DMS114 treated with DMSO at 0.1 percent for 48 hours (cell line): ENCODE results near the gene EML1.

Source experiments
- DNase-seq: peaks from one replicate; lab custom pipeline; 2025; ENCODE audit not compliant: unreplicated experiment; lab: John Stamatoyannopoulos, UW

The EML1 gene

DNA sequence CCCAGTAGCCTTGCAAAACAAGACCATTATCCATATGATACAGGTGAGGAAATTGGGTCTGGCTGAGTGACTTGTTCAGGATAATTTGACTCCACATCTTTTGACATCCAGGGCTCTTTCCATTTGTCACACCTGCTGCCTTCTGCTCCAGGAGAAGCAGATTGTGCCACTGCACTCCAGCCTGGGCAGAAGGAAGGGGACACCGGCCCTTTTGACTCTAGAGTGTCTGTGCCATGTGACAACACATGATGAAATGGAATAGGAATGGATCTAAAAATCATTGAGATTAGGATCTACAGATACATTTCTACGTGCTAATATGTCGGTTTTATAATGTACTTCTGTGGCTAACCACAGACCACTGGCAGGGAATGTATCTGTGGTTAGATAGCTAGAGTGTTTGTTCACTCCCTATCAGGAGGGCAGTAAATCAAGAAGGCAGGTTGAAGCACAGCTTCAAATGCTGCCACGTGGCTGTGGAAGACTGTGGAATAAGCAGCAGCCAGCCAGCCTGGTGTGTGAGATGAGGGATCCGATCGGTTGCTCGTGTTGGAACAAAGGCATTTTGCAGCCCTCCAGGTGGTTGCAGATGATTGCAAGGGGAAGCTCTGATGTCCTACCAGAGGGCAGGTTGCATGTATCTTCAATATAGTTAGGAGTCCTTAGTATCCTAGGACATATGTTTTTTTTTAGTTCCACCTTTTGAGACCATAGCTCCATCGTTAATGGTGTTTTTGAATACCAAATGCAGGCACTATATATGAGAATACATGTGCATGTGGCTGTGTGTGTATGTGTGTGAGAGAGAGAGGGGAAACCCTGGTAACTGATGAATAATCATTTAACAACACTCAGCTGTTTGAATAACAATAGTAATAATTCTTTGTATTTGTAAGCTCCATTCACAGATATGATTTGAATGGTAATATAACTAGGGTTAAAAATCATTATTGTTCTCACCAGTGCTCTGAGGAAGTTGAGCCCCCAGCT is 28.6 kb downstream of the EML1 start:
- DNase-seq, result no peak

DNA sequence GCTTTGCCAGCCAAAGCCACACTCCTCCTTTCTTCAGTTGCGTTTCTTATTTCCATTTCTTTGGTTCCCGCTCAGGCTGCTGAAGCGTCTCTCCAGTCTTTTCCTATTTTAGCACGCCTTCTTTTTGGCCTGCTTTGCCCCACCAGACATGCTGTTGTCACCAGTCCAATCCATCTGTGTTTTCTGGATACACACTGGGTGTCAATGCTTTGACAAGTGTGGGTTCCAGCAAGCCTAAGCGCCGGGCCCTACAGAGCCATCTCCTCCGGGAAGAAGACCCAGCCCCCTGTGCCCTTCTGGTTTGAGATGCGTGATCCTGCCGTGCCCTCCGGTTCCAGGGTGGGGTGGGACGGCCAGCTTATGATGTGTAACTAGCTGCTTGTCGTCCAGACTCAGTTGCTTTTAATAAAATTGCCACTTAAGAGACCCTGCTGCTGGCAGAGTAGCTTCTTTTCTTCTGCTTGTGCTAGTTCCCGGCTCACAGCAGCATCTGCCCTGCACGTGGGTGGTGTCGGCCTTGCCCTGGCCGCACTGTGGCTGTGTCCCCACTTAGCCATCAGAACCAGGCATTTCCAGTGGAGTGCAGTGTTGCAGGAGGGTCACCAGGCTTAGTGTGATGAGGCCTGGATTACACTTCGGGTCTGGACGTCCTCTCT is 29.7 kb downstream of the EML1 start:
- DNase-seq, result no peak

DNA sequence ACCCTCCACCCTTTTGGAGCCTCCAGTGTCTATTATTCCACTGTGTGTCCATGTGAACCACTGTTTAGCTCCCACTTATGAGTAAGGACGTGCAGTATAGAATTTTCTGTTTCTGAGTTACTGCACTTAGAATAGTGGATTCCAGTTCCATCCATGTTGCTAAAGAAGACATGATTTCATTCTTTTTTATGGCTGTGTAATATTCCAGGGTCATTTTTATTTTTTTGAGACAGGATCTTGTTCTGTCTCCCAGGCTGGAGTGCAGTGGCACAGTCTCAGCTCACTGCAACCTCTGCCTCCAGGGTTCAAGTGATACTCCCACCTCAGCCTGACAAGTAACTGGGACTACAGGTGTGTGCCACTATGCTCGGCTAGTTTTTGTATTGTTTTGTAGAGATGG is 31.6 kb downstream of the EML1 start:
- no peak for DNase-seq

DNA sequence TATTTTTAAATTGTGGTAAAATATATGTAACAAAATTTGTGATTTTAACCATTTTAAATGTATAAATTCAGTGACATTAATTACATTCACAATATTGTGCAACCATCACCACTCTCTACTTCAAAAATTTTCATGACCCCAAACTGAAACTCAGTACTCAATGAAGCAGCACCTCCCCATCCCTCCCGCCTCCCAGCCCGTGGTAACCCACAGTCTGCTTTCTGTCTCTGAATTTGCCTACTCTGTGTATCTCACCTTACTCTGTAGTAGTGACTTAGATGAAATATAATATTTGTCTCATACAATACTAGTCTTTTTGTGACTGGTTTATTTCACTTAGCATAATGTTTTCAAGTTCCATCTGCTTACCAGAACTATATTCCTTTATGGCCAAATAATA is 36.2 kb downstream of the EML1 start:
- DNase-seq, result no peak

DNA sequence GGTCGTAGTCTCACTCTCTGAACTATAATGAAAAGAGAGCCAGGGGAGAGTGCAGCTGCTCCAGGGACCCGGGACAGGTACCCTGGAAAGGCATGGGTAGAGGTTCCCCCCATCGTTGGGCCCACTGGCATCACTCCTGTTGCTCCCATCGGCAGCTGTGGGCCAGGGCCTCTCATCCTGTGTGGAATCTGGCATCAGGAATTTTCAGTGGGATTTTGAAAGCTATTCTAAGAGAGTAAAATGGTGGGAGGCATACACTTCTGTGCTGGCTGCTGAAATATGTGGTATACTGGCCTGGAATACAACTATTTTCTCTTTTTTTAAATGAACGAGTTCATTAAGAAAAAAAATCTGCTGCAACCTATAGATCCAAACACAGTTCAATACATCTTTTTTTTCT is 38.1 kb downstream of the EML1 start:
- no peak for DNase-seq

DNA sequence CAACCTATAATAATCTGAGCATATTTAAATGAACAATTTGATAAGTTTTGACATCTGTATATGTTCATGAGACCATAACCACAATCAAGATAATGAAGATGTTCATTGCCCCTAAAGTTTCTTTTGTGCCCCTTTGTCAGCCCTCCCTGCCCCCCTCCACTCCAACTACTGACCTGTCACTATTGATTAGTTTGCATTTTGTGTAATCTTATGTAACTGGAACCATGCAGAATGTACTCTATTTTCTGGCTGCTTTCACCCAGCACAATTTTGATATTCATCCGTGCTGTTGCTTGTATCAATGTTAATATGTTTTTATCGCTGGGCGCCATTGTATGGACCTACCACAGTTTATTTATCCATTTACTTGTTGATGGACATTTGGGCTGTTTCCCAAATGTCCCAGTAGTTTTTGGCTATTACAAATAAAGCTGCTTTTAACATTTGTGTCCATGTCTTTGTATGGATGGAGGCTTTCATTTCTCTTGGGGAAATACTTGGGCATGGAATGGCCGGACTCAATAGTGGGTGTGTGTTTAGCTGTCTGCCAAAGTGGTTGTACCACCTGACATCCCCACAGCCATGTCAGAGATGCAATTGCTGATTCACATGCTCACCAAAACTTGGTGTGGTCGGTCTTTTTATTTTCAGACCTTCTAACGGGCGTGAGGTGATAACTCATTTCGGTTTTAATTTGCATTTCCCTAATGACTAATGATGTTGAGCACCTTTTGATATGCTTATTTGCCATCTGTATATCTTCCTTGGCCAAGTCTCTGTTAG is 38.9 kb downstream of the EML1 start:
- no peak for DNase-seq

DNA sequence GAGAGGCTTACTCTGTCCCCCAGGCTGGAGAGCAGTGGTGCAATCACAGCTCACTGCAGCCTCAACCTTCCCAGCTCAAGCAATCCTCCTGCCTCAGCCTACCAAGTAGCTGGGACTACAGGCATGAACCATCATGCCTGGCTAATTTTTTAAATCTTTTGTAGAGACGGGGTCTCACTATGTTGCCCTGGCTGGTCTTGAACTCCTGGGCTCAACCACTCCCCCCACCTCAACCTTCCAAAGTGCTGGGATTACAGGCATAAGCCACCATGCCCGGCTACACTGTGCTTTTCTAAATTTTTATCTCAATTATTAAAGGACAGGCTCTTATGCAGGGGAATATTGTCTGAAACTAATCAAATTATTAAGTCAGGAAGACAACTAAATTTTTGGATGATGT is 44.6 kb downstream of the EML1 start:
- no peak for DNase-seq

DNA sequence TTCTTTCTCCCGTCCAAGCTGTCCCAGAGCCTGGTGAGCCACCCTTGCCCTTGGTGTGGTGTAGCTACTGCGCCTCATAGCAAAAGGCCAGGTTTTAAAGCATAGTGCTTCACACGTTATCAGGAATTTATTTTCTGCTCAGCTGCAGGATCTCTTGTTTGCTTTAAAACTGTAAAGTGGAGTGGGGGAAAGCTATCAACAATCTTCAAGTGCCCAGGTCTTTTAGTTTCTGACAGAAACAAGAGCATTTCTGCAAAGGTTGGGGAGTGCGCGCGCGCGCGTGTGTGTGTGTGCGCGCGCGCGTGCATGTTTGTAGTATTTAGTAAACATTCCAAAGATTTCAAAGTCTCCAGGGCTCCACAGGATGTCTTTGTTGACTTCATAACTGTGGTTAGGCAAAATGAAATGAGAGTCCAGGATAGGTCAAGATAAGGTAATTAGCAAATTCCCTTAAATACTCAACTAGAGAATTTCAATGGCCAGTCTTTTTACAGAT is 45.5 kb downstream of the EML1 start:
- no peak for DNase-seq

DNA sequence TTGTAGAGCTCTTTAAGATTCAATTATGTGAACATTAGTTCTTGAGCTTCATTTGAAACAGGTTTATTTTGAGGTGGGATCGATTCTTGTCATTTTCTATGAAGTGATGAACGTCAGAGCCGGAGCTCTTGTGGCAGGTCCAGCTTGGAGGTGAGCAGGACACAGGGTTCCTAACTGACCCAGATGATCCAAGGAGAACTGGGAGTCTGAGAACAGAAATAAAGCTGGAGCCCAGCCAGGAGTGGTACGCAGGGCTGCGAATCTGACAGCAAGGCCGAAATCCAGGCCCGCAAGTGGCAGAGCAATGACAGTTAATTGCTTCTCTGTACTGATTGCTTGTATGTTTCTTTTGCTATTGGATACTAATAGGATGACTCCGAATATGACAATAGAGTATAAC is 46.5 kb downstream of the EML1 start:
- DNase-seq, result no peak

DNA sequence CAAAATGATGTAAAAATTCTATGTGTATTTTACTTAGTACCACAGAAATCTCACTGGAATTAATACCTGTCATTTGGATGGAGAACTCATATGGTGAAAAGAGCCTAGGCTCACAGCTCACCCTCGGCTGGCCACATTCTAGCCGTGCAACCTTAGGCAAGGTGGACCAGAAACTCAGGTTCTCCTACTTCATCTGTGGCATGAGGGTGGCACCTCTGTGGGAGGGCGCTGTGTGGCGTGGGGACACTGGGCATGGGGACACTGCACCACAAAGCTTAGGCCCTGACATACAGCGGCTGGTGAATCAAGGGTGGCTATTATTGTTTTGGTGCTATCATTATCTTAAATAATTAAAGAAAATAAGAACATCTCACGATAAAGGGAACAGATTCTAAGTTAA is 47.1 kb downstream of the EML1 start:
- no peak for DNase-seq

DNA sequence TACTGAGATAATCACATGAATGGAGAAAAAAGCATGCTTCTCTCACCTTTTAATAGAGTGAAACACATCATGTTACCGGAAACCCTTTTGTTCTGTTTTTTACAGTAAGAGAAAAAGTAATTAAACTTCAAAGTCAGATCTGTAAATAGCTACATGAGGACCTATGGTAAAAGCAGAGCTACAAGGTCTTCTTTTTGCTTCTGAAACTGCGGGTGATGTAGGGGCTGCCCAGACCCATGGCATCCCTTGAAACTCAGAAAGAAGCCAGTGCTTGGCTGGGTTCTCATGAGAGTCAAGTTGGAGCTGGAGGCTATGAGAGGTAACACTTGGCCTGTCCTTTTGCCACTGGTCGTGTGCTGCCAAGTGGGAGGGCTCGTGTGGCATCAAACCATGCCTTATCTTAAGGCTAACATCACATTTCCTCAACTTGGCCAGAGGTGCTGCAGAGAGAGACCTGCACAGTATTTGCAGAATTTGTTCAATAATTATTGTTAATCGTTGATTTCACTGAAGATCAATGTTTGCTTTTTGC is 47.6 kb downstream of the EML1 start:
- no peak for DNase-seq

DNA sequence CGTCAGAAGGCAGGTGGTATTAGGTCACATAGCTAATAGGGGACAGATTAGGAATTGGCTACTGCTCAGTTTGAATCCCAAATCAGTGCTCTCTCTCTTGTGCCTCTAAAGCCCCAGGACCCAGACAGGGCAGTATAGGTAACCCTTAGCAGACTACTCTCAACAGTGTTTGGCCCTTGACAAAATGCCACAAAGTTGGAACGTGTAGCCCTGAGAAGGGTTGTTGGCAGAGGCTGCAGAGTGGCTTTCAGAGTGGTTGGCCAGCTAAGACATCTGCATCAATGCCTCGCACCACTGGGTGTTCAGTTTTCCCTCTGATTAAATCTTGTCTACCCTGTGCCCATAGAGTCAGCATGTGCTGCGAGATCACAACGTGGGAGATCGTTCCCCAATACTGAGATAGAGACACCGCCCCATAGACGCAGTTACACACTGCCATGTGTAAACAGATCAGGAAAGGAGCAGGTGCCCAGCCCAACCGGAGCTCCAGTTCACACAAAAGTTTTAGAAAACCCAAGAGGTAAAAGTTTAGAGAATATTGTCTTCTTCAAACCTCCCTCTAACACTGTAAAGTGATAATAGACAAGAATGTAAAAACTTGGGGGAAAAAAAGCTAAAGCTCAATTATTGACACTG is 48.3 kb downstream of the EML1 start:
- no peak for DNase-seq

DNA sequence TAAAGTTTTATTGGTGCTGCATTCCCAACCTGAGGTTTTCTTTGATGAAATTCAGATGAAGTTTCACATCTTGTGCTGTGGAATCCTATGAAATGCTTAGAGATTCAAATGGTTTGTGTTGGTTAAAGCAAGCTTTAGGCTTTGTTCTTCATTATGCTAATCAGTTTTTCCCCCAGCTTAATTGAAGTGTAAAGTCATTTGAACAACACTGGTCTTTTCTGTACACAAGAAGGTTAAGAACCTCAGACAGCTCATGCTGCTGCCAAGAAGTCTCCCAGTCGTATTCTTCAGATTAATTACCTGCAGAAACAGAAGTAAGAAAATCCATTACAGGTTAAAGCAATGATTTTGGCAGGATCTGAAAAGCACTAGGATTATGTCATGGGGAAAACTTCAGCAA is 48.9 kb downstream of the EML1 start:
- DNase-seq, result no peak

DNA sequence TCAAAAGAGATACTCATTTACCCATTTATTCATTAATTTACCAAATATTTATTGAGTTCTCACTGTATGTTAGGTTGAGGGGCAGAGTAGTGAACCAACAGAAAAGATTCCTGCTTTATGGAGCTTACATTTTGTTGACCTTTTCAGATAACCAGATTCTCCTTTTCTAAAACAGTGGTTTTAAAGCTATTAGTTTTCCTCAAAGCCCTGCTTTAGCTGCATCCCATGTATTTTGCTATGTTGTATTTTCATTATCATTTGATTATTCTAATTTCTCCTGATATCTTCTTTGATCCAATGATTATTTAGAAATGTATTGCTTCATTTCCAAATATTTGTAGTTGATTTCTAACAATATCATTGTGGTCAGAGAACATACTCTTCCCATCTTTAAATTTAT is 53.6 kb downstream of the EML1 start:
- no peak for DNase-seq

DNA sequence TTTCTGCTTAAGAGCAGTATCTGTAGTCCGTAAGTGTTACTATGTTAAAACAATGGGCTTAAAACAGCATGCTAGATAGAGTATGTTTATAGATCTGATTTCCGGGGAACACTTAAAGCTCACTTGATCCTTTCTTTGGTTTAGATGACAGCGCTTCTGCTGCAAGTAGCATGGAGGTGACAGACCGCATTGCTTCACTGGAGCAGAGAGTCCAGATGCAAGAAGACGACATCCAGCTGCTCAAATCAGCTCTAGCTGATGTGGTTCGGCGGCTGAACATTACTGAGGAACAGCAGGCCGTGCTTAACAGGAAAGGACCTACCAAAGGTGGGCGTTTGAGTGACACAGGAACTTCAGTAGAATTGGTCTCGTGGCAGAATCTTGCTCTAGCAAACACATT is 57.5 kb downstream of the EML1 start:
- no peak for DNase-seq

DNA sequence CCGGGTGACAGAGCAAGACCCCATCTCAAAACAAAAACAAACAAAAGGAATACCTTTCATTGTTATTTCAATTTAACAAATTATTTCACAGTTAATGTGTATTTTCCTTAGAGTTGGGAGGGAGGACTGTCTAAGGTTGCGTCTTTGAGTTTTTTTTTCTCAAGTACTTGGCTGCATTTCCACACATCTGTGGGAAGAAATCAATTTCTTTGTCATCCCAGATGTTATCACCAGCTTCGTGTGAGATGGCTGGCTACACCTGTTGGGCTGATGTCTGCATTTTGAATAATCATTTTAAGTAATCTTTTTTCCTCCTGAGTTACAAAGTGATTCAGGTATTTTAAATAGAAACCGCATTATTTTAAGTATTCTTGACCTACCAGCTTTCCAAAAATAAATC is 59.4 kb downstream of the EML1 start:
- DNase-seq, result no peak

DNA sequence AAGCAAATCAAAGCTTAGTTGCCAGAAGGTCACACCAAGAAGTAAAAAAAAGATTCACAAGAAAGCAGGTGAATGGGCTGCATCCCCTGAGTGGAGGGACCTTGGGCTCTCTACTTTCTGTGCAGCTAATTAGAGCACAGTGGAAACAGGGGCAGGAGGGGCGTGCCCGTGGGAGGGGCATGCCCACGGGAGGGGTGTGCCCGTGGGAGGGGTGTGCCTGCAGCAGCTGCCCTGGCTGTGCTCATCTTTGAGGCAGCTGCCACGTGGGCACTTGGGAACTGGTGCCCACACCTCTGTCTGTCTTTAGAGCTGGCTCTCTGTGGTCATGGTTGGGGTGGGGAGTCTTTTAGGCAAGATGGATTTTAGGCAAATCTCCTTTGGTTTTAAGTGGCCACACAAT is 60.0 kb downstream of the EML1 start:
- no peak for DNase-seq

DNA sequence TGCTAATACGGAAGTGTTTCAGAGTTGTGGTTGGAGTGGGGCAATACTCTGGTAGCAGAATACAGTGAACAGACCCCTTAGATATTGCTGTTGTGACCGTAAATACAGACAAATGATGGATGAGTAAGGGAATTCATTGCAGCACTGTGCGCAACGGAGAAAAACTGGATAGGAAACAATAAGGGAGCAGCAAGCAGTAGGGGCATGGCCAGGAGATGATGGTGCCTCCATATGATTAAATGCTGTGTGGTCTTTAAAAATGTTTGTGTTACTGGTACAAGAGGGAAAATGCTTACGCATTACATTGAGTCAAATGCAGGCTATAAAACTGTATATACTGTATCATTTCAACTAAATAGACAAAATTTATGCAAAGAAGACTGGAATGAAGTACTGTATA is 61.6 kb downstream of the EML1 start:
- no peak for DNase-seq

DNA sequence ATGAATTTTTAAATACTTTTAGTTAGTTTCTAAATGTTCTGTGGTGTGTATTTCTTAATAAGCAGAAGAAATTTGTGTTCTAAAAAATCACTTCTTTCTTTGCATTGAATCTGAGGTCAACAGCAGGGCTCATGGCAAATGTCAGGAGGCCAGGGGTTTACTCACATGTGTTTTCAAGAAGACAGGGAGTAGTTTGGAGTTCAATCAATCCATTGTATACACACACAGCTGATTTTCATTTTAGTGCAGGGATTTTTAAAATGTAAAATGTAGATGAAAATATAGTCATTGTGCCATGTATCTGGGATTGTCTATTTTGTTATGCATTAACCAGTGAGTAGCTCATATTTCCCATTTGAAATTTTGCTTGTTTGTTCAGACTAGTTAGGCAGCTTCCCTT is 62.1 kb downstream of the EML1 start:
- no peak for DNase-seq

DNA sequence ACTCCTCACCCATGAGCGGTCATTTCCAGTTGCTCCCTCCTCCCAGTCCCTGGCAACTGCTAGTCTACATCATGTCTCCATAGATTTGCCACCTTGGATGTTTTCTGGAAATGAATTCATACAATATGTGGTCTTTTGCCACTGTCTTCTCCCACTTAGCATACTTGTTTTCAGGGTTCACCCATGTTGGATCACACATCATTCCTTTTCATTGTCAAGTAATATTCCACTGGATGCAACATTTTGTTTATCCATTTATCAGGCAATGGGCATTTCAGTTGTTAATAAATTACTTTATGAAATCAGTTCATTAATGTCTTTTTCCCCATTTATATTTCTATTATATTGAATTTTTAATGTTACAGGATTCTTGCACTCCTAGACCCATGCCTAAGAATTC is 64.3 kb downstream of the EML1 start:
- no peak for DNase-seq

DNA sequence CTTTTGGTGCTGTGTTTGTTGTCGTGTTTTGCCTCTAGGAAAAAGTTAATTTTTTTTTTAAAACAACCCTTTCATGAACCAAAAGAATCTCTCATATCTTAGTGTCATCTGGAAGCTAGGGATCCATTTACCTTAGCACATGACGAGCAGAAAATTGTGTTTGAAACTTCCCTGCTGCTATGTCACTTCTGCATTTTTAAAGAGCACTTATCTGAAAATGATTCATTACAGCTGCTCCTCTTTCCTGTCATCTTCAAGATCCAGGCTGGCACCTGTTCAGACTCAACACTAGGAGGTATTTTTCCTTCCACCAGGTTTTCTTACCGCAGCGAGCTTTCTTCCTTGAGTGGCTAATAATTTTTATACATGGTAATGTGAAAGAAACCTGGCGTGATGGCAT is 67.0 kb downstream of the EML1 start:
- DNase-seq, result no peak
